ENCODE measurements around the gene PIGN.

DNA sequence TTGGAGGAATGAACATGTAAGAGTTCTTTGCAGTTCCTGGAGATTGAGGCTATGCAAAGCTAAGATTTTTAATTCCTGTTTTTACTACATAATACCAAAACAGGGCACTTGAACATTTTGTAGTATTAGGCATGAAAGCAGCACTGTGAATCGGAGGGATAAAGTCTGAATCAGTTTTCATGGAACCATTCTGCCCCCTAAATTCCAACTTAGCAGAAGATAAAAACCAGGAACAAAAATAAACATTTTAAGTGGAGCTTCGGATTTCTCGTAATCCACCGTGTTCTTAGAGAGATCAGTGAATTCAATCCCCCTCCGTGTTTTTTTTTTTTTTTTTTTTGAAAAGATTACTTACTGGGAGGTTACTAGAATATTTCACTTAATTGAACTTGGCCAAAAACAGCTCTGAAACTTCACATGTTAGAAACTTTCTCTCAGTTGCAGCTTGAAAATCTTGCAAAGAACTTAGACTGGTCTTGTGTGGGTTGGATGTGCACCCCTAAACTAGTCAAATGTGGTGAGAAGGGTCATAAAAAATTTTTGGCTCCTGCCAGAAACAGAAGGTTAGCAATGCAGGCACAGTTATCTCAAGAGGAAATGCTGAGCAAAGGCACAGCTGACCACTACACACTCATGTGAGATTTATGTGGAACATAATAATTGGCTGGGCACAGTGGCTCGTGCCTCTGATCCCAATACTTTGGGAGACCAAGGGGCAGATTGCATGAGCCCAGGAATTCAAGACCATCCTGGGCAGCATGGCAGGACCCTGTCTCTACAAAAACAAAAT lies 148.7 kb downstream of the PIGN start:
- no peak for TF ChIP-seq ELF4 (IDR thresholded peaks at IDR 0.05)
- no peak for TF ChIP-seq SUZ12 (IDR thresholded peaks at IDR 0.05)
- TF ChIP-seq, protein P1, sequence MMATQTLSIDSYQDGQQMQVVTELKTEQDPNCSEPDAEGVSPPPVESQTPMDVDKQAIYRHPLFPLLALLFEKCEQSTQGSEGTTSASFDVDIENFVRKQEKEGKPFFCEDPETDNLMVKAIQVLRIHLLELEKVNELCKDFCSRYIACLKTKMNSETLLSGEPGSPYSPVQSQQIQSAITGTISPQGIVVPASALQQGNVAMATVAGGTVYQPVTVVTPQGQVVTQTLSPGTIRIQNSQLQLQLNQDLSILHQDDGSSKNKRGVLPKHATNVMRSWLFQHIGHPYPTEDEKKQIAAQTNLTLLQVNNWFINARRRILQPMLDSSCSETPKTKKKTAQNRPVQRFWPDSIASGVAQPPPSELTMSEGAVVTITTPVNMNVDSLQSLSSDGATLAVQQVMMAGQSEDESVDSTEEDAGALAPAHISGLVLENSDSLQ (IDR thresholded peaks at IDR 0.05): no peak
- no peak for TF ChIP-seq FOXK2 (IDR thresholded peaks at IDR 0.05)
- TF ChIP-seq ZNF384 (IDR thresholded peaks at IDR 0.05): no peak
- no peak for TF ChIP-seq FOXM1 (IDR thresholded peaks at IDR 0.05; ENCODE audit: borderline replicate concordance)
- no peak for TF ChIP-seq ARNT (IDR thresholded peaks at IDR 0.05)
- no peak for TF ChIP-seq L3MBTL2 (conservative IDR thresholded peaks at IDR 0.05)
- no peak for TF ChIP-seq CTBP1 (IDR thresholded peaks at IDR 0.05; ENCODE audit: borderline replicate concordance)
- no peak for TF ChIP-seq SP1 (IDR thresholded peaks at IDR 0.05)
- TF ChIP-seq FOXA1 (IDR thresholded peaks at IDR 0.05): no peak
- no peak for TF ChIP-seq BHLHE40 (IDR thresholded peaks at IDR 0.05; ENCODE audit: borderline replicate concordance)
- no peak for TF ChIP-seq NFRKB (IDR thresholded peaks at IDR 0.05)
